ENCODE measurements around the gene TRIP12.
A peak's percentile ranks its signal among the peaks of the same experiment; 100 is the strongest.

The TRIP12 gene

GRCh38 chr2:229715895-229716507 is 205.8 kb downstream of the TRIP12 start:
- peak; percentile 30 for DNase-seq (ENCODE audit: low spot score)

GRCh38 chr2:229714736-229715541 is 206.9 kb downstream of the TRIP12 start:
- peak; percentile 46 for DNase-seq (ENCODE audit: low spot score)

- DNase-seq (ENCODE audit: low spot score) = peak; percentile 53
Measured at GRCh38 chr2:229714080-229714735, 207.6 kb downstream of the TRIP12 start, which contains the start of gene DNER. TSS of gene DNER (minus strand) at chr2:229714555. CDS start at chr2:229714423, 132 bp downstream.

Measured in LoVo (cell line).